ENCODE data around the gene HLA-A. TPM values are rescaled to one million over a fixed set of nuclear protein-coding genes. Genes with fewer than 3 reads are reported as not detected.

The HLA-A gene
- total and polyA plus RNA-seq, 2 donors (not counting 3 experiments of a cell fraction or from before 2014, with no cell fraction given) = 294 to 822 TPM

- H3K9ac ChIP-seq (replicated peaks; ENCODE audit: extremely low read depth, insufficient read depth, low read length) = no peak overlapping the region
- no peaks in the 10 kb centered on the region for H3K9me3 ChIP-seq (replicated peaks; ENCODE audit: control insufficient read depth, insufficient read depth, low read length)
- H3K27me3 ChIP-seq (ENCODE audit: control insufficient read depth in 2 of 2, insufficient read depth in 2 of 2, low read length in 2 of 2) = peaks cover 0 to 1% of the 10 kb centered on the region in 2 experiments
- FAIRE-seq (no peak), DNase-seq (ENCODE audit: low read depth, low spot score) (no peak)
- no peaks in the 10 kb centered on the region for H4K20me1 ChIP-seq (replicated peaks; ENCODE audit: control insufficient read depth, extremely low read depth, insufficient read depth, low read length)
- no peak overlapping the region for H2AFZ ChIP-seq (ENCODE audit: low read depth, low read length)
- H3K4me2 ChIP-seq (ENCODE audit: insufficient read depth, low read length) = no peak overlapping the region
- ChIA-PET CTCF (interaction anchor here (0.7 kb wide), 1 partner anchor 19 kb away, joined by 3 read pairs; no protein-coding TSS in a partner anchor), POLR2A (no interaction called here)
- H3K36me3 ChIP-seq (ENCODE audit: control insufficient read depth in 2 of 2, extremely low read depth in 1 of 2, insufficient read depth in 2 of 2, low read length in 2 of 2) = no peaks in the 10 kb centered on the region
- BruUV-seq (replicated peaks) = no TSS peak
- no peak overlapping the region for H3K27ac ChIP-seq (ENCODE audit: insufficient read depth, low read depth, low read length)
- H3K4me1 ChIP-seq (ENCODE audit: control insufficient read depth, extremely low read depth, insufficient read depth, low read length) = no peaks in the 10 kb centered on the region
- dilution Hi-C loops (cut with MboI; ENCODE audit: extremely low pct_ligation_motif_present, low sequenced_read_pairs) (no loop called here), intact Hi-C loops (cut with micrococcal nuclease) (no loop called here)
- no peak overlapping the region for H3K4me3 ChIP-seq (replicated peaks in 1 of 3; ENCODE audit: insufficient read depth in 1 of 3, low read depth in 1 of 3, low read length in 3 of 3)
- TF ChIP-seq CTCF (IDR thresholded peaks at IDR 0.05; ENCODE audit: extremely low read depth in 1 of 2, insufficient read depth in 1 of 2, low read depth in 1 of 2, low read length in 2 of 2) (no peak), POLR2A (IDR thresholded peaks at IDR 0.05; ENCODE audit: low read depth, low read length) (no peak), JUN (IDR thresholded peaks at IDR 0.05; ENCODE audit: borderline replicate concordance, insufficient read depth, insufficient read length, low read depth) (no peak), FOS (IDR thresholded peaks at IDR 0.05; ENCODE audit: borderline replicate concordance, insufficient read depth, low read length) (no peak), MAX (IDR thresholded peaks at IDR 0.05; ENCODE audit: insufficient read depth, insufficient read length) (no peak)
- H3K79me2 ChIP-seq (ENCODE audit: control insufficient read depth, insufficient read depth, low read length) = no peaks in the 10 kb centered on the region
- H3K9me1 ChIP-seq (replicated peaks; ENCODE audit: control insufficient read depth, extremely low read depth, insufficient read depth, low read length) = no peaks in the 10 kb centered on the region
Observed at GRCh38 chr6:29935273-29935955, 6.9 kb upstream of the HLA-A start.
